Measurements from ENCODE around the gene EDEM1. TPM values are rescaled to one million over a fixed set of nuclear protein-coding genes. Genes with fewer than 3 reads are reported as not detected.

The EDEM1 gene
- total and polyA plus RNA-seq, 9 donors = 11.5 to 43.4 (median 27.2) TPM

DNA sequence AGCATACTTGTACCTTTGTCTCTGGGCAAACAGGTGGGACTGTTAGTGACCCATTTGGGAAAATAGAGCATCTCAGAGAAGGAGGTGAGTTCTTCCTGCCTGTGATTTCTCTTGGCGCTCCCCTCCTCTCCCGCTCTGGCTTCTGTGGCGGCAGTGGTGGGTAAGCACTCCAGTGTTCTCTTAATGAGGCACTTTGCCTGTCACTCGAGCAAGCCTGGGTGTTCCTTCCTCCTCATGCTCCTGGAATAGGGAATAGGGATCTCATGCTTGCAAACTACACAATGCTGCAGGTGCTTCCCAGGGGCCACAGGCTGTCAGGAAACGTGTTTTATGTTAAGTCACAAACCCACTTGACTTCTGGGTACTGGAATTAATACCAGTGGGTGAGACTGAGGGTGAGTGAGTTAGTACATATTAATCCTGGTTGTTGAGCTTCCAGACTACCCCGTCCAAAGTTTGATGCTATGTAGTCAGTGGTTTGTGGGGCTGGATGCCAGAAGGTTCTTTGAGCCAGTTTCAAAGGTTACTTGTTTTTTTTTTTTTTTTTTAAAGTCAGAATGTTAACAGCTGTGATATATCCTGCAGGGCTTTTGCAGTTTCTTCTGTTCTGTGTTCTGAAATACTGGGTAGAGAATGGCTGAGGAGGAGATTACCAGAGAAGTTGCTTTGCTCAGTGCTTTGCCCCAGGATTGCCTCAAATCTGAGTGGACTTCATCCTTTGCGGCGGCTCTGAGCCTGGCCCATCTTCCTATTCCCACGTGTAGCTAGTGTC is 30.5 kb downstream of the EDEM1 start:
- Histone ChIP-seq H3K9me3 (no peaks in the 10 kb centered on the region), H3K27ac (no peak overlapping the region), H3K27me3 (no peaks in the 10 kb centered on the region), H3K4me3 (no peak overlapping the region), H3K36me3 (no peaks in the 10 kb centered on the region), H3K4me1 (ENCODE audit: insufficient read depth) (peaks cover 2% of the 10 kb centered on the region)
- WGBS, 3 donors = 39 to 46% (median 41%) methylated on average over 9 of the region's 9 CpGs
- TF ChIP-seq EP300 (IDR thresholded peaks at IDR 0.05) (no peak), POLR2A (IDR thresholded peaks at IDR 0.05) (no peak)
- TF ChIP-seq, protein P1, sequence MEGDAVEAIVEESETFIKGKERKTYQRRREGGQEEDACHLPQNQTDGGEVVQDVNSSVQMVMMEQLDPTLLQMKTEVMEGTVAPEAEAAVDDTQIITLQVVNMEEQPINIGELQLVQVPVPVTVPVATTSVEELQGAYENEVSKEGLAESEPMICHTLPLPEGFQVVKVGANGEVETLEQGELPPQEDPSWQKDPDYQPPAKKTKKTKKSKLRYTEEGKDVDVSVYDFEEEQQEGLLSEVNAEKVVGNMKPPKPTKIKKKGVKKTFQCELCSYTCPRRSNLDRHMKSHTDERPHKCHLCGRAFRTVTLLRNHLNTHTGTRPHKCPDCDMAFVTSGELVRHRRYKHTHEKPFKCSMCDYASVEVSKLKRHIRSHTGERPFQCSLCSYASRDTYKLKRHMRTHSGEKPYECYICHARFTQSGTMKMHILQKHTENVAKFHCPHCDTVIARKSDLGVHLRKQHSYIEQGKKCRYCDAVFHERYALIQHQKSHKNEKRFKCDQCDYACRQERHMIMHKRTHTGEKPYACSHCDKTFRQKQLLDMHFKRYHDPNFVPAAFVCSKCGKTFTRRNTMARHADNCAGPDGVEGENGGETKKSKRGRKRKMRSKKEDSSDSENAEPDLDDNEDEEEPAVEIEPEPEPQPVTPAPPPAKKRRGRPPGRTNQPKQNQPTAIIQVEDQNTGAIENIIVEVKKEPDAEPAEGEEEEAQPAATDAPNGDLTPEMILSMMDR (IDR thresholded peaks at IDR 0.05) = no peak
- intact Hi-C loops (cut with DNase I) = no loop called here
- DNase-seq = peak; percentile 34 to 64 (median 49)

DNA sequence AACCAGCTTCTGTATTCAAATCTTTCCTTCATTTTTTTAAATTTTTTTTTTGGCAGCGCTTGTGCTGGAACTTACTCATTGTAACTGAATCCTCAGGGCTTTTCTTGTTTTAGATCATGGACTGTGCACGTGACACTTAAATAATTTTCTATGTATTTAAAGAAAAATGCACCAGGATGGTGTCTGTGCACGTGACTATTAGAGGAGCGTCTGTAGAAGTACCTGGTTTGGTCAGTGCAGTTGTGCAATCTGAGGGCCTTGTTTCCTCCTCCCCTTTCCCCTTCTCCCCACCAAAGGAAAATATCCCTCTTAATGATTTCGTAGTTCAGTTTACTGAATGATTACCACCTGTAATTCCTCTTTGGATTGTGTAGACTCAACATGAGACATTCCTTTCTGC is 31.3 kb downstream of the EDEM1 start:
- Histone ChIP-seq H3K4me1 (ENCODE audit: insufficient read depth) (peaks cover 2% of the 10 kb centered on the region), H3K27me3 (no peaks in the 10 kb centered on the region), H3K9me3 (no peaks in the 10 kb centered on the region), H3K4me3 (no peak overlapping the region), H3K27ac (no peak overlapping the region), H3K36me3 (no peaks in the 10 kb centered on the region)
- DNase-seq = no peak
- TF ChIP-seq EP300 (IDR thresholded peaks at IDR 0.05) = no peak
- TF ChIP-seq POLR2A (IDR thresholded peaks at IDR 0.05) = no peak
- TF ChIP-seq, protein P1 (IDR thresholded peaks at IDR 0.05) = no peak
- 44 to 62% (median 59%) methylated on average over 5 of the region's 5 CpGs for WGBS, 3 donors
- intact Hi-C loops (cut with DNase I) = no loop called here

- 78 to 81% (median 80%) methylated on average over 4 of the region's 4 CpGs for WGBS, 3 donors
- Histone ChIP-seq H3K36me3 (no peaks in the 10 kb centered on the region), H3K27me3 (no peaks in the 10 kb centered on the region), H3K27ac (no peak overlapping the region), H3K4me1 (ENCODE audit: insufficient read depth) (peaks cover 2% of the 10 kb centered on the region), H3K9me3 (no peaks in the 10 kb centered on the region), H3K4me3 (no peak overlapping the region)
- DNase-seq = no peak
- TF ChIP-seq POLR2A (IDR thresholded peaks at IDR 0.05) = no peak
- TF ChIP-seq, protein P1 (IDR thresholded peaks at IDR 0.05) = no peak
- no peak for TF ChIP-seq EP300 (IDR thresholded peaks at IDR 0.05)
- intact Hi-C loops (cut with DNase I) = no loop called here
Measured at GRCh38 chr3:5219216-5219615, 31.7 kb downstream of the EDEM1 start.

GRCh38 chr3:5220193-5220592 is 32.7 kb downstream of the EDEM1 start:
- Histone ChIP-seq H3K27ac (no peak overlapping the region), H3K36me3 (no peaks in the 10 kb centered on the region), H3K9me3 (no peaks in the 10 kb centered on the region), H3K27me3 (no peaks in the 10 kb centered on the region), H3K4me1 (ENCODE audit: insufficient read depth) (peaks cover 2% of the 10 kb centered on the region), H3K4me3 (no peak overlapping the region)
- TF ChIP-seq POLR2A (IDR thresholded peaks at IDR 0.05) (no peak), EP300 (IDR thresholded peaks at IDR 0.05) (no peak)
- TF ChIP-seq, protein P1 (IDR thresholded peaks at IDR 0.05) = no peak
- 67 to 81% (median 73%) methylated on average over 5 of the region's 5 CpGs for WGBS, 3 donors
- no peak for DNase-seq
- intact Hi-C loops (cut with DNase I) = no loop called here

Measured in ovary (tissue), 9 donors.